ENCODE data around the gene CLMP.

CLMP gene

DNA sequence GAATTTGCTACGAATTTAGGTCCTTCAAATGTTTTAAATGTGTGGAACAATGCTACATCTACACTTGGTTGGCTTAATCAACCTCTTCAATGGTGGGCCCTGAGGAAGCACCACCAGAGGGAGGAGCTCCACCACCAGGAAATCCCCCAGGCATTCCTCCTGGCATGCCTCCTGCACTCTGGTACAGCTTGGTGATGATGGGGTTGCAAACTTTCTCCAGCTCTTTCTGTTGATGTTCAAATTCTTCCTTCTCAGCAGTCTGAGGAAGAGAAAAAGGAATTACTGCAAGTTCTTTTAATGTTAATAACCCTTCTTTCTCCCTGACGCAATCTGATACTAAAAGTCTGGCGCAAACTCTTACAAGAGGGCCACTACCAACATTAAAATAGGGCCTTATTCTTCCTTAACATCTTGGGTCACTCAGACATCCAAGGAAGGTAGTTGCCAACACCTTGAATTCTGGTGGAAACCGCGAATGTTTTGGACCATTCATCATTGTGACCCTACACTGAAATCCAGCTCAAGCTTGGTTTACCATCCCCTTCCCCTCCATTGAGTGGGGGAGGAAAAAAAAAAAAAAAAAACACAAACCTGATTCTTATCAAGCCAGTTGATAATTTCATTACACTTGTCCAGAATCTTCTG lies 137.3 kb downstream of the CLMP start:
- TF ChIP-seq TOX (CRISPR knock-in tag; IDR thresholded peaks at IDR 0.05; ENCODE audit: borderline replicate concordance) = no peak
- TF ChIP-seq ZNF565 (CRISPR knock-in tag; conservative IDR thresholded peaks at IDR 0.05; ENCODE audit: low read depth) = no peak
- no peak for ATAC-seq

DNA sequence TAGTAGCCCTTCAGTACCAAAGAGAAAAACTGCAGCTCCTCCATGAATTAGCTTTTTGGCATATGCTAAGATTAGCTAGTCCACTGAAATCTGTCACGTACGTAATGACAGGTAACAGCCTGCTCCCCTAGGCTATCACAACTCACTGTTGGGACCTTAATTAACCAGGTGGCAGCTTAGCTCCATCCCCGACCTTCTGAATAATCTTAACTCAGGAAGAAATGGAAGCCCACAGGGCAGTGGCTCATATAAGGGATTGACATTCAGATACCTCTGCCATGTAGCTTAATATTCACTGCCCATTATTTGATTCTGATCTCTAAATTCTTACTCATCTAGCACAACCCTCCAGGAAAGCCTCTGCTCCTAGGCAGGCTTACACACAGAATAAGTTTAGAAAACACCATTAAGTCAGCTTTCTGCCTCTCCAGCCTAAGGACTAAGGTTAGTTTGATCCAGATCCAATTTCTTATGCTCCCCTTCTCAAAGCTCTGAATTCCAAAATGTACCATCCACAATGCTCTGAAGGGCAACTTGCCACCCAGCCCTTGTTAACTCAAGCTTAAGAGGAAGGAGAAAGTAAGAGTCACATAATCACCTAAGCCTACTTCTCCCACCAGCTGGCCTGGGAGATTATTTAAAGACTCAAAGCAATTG lies 138.1 kb downstream of the CLMP start:
- ATAC-seq = no peak
- TF ChIP-seq RARB (CRISPR knock-in tag; IDR thresholded peaks at IDR 0.05) = no peak
- no peak for TF ChIP-seq GLIS3 (CRISPR knock-in tag; IDR thresholded peaks at IDR 0.05)
- TF ChIP-seq PPARA (CRISPR knock-in tag; IDR thresholded peaks at IDR 0.05; ENCODE audit: borderline replicate concordance) = no peak
- no peak for TF ChIP-seq ISL1 (CRISPR knock-in tag; IDR thresholded peaks at IDR 0.05)
- TF ChIP-seq, protein P1, sequence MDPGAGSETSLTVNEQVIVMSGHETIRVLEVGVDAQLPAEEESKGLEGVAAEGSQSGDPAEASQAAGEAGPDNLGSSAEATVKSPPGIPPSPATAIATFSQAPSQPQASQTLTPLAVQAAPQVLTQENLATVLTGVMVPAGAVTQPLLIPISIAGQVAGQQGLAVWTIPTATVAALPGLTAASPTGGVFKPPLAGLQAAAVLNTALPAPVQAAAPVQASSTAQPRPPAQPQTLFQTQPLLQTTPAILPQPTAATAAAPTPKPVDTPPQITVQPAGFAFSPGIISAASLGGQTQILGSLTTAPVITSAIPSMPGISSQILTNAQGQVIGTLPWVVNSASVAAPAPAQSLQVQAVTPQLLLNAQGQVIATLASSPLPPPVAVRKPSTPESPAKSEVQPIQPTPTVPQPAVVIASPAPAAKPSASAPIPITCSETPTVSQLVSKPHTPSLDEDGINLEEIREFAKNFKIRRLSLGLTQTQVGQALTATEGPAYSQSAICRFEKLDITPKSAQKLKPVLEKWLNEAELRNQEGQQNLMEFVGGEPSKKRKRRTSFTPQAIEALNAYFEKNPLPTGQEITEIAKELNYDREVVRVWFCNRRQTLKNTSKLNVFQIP (CRISPR knock-in tag; IDR thresholded peaks at IDR 0.05; ENCODE audit: borderline replicate concordance, low read depth) = no peak
- TF ChIP-seq OSR1 (CRISPR knock-in tag; IDR thresholded peaks at IDR 0.05) = no peak
- TF ChIP-seq TOX (CRISPR knock-in tag; IDR thresholded peaks at IDR 0.05; ENCODE audit: borderline replicate concordance) = no peak
- TF ChIP-seq ZFP3 (CRISPR knock-in tag; IDR thresholded peaks at IDR 0.05) = no peak
- TF ChIP-seq, protein P2, sequence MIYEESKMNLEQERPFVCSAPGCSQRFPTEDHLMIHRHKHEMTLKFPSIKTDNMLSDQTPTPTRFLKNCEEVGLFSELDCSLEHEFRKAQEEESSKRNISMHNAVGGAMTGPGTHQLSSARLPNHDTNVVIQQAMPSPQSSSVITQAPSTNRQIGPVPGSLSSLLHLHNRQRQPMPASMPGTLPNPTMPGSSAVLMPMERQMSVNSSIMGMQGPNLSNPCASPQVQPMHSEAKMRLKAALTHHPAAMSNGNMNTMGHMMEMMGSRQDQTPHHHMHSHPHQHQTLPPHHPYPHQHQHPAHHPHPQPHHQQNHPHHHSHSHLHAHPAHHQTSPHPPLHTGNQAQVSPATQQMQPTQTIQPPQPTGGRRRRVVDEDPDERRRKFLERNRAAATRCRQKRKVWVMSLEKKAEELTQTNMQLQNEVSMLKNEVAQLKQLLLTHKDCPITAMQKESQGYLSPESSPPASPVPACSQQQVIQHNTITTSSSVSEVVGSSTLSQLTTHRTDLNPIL (CRISPR knock-in tag; IDR thresholded peaks at IDR 0.05; ENCODE audit: low read depth) = no peak
- TF ChIP-seq, protein P3, sequence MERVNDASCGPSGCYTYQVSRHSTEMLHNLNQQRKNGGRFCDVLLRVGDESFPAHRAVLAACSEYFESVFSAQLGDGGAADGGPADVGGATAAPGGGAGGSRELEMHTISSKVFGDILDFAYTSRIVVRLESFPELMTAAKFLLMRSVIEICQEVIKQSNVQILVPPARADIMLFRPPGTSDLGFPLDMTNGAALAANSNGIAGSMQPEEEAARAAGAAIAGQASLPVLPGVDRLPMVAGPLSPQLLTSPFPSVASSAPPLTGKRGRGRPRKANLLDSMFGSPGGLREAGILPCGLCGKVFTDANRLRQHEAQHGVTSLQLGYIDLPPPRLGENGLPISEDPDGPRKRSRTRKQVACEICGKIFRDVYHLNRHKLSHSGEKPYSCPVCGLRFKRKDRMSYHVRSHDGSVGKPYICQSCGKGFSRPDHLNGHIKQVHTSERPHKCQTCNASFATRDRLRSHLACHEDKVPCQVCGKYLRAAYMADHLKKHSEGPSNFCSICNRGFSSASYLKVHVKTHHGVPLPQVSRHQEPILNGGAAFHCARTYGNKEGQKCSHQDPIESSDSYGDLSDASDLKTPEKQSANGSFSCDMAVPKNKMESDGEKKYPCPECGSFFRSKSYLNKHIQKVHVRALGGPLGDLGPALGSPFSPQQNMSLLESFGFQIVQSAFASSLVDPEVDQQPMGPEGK (CRISPR knock-in tag; IDR thresholded peaks at IDR 0.05; ENCODE audit: borderline replicate concordance) = no peak
- no peak for TF ChIP-seq ZNF565 (CRISPR knock-in tag; conservative IDR thresholded peaks at IDR 0.05; ENCODE audit: low read depth)
- no peak for TF ChIP-seq SNAI2 (CRISPR knock-in tag; IDR thresholded peaks at IDR 0.05)
- no peak for TF ChIP-seq ZNF8 (CRISPR knock-in tag; IDR thresholded peaks at IDR 0.05)
- TF ChIP-seq ZC3H10 (CRISPR knock-in tag; IDR thresholded peaks at IDR 0.05) = no peak
- no peak for TF ChIP-seq TCF4 (CRISPR knock-in tag; IDR thresholded peaks at IDR 0.05; ENCODE audit: borderline replicate concordance)

GRCh38 chr11:123055191-123055901 lies 139.7 kb downstream of the CLMP start:
- TF ChIP-seq SNAI2 (CRISPR knock-in tag; IDR thresholded peaks at IDR 0.05) (no peak), PPARA (CRISPR knock-in tag; IDR thresholded peaks at IDR 0.05; ENCODE audit: borderline replicate concordance) (no peak), ARNTL (CRISPR knock-in tag; IDR thresholded peaks at IDR 0.05; ENCODE audit: borderline replicate concordance, low read depth) (no peak), ZC3H10 (CRISPR knock-in tag; IDR thresholded peaks at IDR 0.05) (no peak), ZFP3 (CRISPR knock-in tag; IDR thresholded peaks at IDR 0.05) (no peak), GLIS3 (CRISPR knock-in tag; IDR thresholded peaks at IDR 0.05) (no peak), ZFP30 (CRISPR knock-in tag; IDR thresholded peaks at IDR 0.05) (no peak), ZNF565 (CRISPR knock-in tag; conservative IDR thresholded peaks at IDR 0.05; ENCODE audit: low read depth) (no peak), TSHZ2 (CRISPR knock-in tag; IDR thresholded peaks at IDR 0.05) (no peak), BACH2 (CRISPR knock-in tag; IDR thresholded peaks at IDR 0.05; ENCODE audit: borderline replicate concordance) (no peak), ZNF8 (CRISPR knock-in tag; IDR thresholded peaks at IDR 0.05) (no peak), ESRRG (CRISPR knock-in tag; IDR thresholded peaks at IDR 0.05) (no peak)
- TF ChIP-seq, protein P2 (CRISPR knock-in tag; IDR thresholded peaks at IDR 0.05; ENCODE audit: low read depth) = no peak
- TF ChIP-seq, protein P1 (CRISPR knock-in tag; IDR thresholded peaks at IDR 0.05; ENCODE audit: borderline replicate concordance, low read depth) = no peak
- no peak; the same call in 2 of the 3 replicates for ATAC-seq

Measured in SK-N-SH treated with all-trans-retinoic acid at 6 μM for 48 hours (cell line).